Measurements from ENCODE around the gene B4GALNT3. TPM values are rescaled to one million over a fixed set of nuclear protein-coding genes. Genes with fewer than 3 reads are reported as not detected.

Gene B4GALNT3
- total RNA-seq, 1 donor from 2014 or later = 32.5 TPM

DNA sequence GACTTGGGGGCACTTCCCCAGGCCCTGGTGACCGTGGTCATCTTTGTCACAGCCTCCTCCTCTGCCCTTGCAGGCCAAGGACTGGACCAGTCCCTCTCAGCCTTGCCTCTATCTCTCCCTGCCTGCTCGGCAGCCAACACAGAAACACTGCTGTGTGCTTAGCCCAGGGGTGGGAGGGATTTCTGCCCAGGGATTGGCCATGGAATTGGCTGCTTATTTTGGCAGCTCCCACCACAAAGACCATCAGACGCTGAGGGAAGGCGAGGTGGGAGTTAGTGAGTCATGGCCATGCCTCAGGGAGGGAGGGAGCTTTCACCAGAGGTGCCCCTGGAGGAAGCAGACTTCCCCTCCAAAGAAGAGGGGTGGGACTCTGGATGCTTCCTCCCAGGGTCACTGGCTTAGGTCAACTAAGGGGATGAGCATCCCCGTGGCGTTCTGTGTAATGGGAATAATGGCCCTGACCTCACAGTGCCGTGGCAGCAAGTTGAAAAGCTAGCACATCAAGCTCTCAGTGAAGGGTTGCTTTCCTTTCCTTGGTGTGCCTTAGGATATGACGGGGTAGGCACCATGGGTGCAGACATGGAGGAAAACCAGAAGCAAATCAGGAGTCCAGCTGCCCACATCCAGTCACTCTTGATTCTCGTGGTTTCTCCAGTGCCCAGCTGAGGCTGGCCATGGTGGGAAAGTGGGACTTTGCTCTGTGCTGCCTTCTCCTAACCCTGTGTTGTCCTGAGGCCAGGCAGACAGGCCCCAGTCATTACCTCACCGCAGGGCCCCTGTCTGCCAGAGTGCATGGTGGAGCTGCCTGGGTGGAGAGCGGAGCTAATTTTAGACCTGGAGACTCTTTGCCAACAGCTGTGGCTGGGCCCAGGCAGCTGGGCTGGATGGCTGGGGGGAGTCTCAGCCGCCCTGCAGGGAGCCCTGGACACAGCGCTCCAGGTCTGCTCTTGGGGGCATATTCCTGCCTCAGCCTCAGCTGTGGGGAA is 21.4 kb downstream of the B4GALNT3 start:
- Mint-ChIP-seq H3K9me3 (no peaks in the 10 kb centered on the region), H3K36me3 (peaks cover 22% of the 10 kb centered on the region), H3K27me3 (no peaks in the 10 kb centered on the region), H3K4me3 (no peak overlapping the region), H3K4me1 (ENCODE audit: unreplicated experiment) (no peaks in the 10 kb centered on the region), H3K27ac (no peak overlapping the region)
- no peak for DNase-seq (ENCODE audit: extremely low spot score, unreplicated experiment)
- TF ChIP-seq, protein P1, sequence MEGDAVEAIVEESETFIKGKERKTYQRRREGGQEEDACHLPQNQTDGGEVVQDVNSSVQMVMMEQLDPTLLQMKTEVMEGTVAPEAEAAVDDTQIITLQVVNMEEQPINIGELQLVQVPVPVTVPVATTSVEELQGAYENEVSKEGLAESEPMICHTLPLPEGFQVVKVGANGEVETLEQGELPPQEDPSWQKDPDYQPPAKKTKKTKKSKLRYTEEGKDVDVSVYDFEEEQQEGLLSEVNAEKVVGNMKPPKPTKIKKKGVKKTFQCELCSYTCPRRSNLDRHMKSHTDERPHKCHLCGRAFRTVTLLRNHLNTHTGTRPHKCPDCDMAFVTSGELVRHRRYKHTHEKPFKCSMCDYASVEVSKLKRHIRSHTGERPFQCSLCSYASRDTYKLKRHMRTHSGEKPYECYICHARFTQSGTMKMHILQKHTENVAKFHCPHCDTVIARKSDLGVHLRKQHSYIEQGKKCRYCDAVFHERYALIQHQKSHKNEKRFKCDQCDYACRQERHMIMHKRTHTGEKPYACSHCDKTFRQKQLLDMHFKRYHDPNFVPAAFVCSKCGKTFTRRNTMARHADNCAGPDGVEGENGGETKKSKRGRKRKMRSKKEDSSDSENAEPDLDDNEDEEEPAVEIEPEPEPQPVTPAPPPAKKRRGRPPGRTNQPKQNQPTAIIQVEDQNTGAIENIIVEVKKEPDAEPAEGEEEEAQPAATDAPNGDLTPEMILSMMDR (conservative IDR thresholded peaks at IDR 0.05) = no peak

GRCh38 chr12:482061-482460 is 22.3 kb downstream of the B4GALNT3 start:
- no peaks in the 10 kb centered on the region for H3K4me1 Mint-ChIP-seq (ENCODE audit: unreplicated experiment)
- no peak for DNase-seq (ENCODE audit: extremely low spot score, unreplicated experiment)
- no peak overlapping the region for H3K4me3 Mint-ChIP-seq
- no peak overlapping the region for H3K27ac Mint-ChIP-seq
- H3K9me3 Mint-ChIP-seq = no peaks in the 10 kb centered on the region
- no peaks in the 10 kb centered on the region for H3K27me3 Mint-ChIP-seq
- peaks cover 21% of the 10 kb centered on the region for H3K36me3 Mint-ChIP-seq
- TF ChIP-seq, protein P1 (conservative IDR thresholded peaks at IDR 0.05) = no peak

- TF ChIP-seq, protein P1 (conservative IDR thresholded peaks at IDR 0.05) = no peak
- H3K36me3 Mint-ChIP-seq = peaks cover 24% of the 10 kb centered on the region
- H3K9me3 Mint-ChIP-seq = no peaks in the 10 kb centered on the region
- no peaks in the 10 kb centered on the region for H3K27me3 Mint-ChIP-seq
- no peaks in the 10 kb centered on the region for H3K4me1 Mint-ChIP-seq (ENCODE audit: unreplicated experiment)
- DNase-seq (ENCODE audit: extremely low spot score, unreplicated experiment) = no peak
- no peak overlapping the region for H3K27ac Mint-ChIP-seq
- H3K4me3 Mint-ChIP-seq = no peak overlapping the region
These were observed 24.4 kb downstream of the B4GALNT3 start for GRCh38 chr12:484096-484495.

GRCh38 chr12:490260-490659 is 30.5 kb downstream of the B4GALNT3 start:
- DNase-seq (ENCODE audit: extremely low spot score, unreplicated experiment) = no peak
- Mint-ChIP-seq H3K36me3 (peaks cover 31% of the 10 kb centered on the region), H3K4me1 (ENCODE audit: unreplicated experiment) (no peaks in the 10 kb centered on the region), H3K27me3 (peaks cover 3% of the 10 kb centered on the region), H3K27ac (no peak overlapping the region), H3K4me3 (no peak overlapping the region), H3K9me3 (peaks cover 12% of the 10 kb centered on the region)
- TF ChIP-seq, protein P1 (conservative IDR thresholded peaks at IDR 0.05) = no peak

GRCh38 chr12:495466-495865 is 35.7 kb downstream of the B4GALNT3 start:
- Mint-ChIP-seq H3K4me1 (ENCODE audit: unreplicated experiment) (no peaks in the 10 kb centered on the region), H3K27ac (no peak overlapping the region), H3K36me3 (peaks cover 19% of the 10 kb centered on the region), H3K4me3 (no peak overlapping the region), H3K9me3 (peaks cover 8% of the 10 kb centered on the region), H3K27me3 (peaks cover 7% of the 10 kb centered on the region)
- DNase-seq (ENCODE audit: extremely low spot score, unreplicated experiment) = no peak
- TF ChIP-seq, protein P1 (conservative IDR thresholded peaks at IDR 0.05) = no peak

Data from type B pancreatic cell (in vitro differentiated cells).